Adrenal gland (tissue), 5 donors: ENCODE data around the gene SLC20A1.

Experiments
- POLR2A ChIP-seq, 2 donors: fragments of 450-650 bp; IDR thresholded peaks; one replicate each; pipeline ENCODE4 v1.6.1; 2017; ENCODE audit warnings: antibody characterized with exemption in 2 of 2, mild to moderate bottlenecking in 2 of 2, moderate library complexity in 1 of 2
- TF ChIP-seq, protein P1 (sequence below), 6 experiments: fragments of 450-650 bp in 4 of 6; fragments of 200-600 bp in 2 of 6; sonication (generic) in 1 of 6; IDR thresholded peaks; 1 replicate in 5 of 6; 2 replicates in 1 of 6; pipeline versions ENCODE4 v1.5.1 to v1.8.0; 2016 to 2021; ENCODE audit warnings: antibody characterized with exemption in 6 of 6, mild to moderate bottlenecking in 2 of 6, moderate library complexity in 1 of 6
- donor health status: DM: no; HTN: no; CAD: no.

DNA sequence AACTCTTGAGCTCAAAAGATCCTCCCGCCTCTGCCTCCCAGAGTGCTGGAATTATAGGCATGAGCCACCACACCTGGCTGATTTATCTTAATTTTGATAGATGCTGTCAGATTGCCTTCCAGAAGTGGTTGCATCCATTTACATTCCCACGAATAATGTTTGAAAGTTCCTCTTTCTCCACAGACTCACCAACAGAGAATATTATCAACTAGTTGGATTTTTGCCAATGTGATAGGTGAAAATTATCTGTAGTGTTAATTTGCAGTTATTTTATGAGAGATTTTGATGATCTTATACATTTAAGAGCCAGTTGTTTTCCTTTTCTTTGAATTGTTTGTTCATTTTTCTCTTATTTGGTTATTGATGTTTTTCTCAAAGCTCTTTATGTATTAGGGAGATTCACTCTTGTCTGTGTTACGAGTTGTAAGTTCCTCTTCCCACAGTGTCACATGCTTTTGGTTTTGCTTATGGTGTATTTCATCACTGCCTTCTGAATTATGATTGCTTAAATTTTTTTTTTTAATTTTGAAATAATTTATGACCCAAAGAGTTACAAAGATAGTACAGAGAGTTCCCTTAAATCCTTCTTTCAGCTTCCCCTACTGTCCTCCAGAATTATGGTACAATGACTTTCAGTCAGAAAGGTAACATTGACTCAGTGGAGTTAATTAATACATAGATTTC is 54.4 kb downstream of the SLC20A1 start:
- no peak for TF ChIP-seq POLR2A (IDR thresholded peaks at IDR 0.05)
- TF ChIP-seq, protein P1, sequence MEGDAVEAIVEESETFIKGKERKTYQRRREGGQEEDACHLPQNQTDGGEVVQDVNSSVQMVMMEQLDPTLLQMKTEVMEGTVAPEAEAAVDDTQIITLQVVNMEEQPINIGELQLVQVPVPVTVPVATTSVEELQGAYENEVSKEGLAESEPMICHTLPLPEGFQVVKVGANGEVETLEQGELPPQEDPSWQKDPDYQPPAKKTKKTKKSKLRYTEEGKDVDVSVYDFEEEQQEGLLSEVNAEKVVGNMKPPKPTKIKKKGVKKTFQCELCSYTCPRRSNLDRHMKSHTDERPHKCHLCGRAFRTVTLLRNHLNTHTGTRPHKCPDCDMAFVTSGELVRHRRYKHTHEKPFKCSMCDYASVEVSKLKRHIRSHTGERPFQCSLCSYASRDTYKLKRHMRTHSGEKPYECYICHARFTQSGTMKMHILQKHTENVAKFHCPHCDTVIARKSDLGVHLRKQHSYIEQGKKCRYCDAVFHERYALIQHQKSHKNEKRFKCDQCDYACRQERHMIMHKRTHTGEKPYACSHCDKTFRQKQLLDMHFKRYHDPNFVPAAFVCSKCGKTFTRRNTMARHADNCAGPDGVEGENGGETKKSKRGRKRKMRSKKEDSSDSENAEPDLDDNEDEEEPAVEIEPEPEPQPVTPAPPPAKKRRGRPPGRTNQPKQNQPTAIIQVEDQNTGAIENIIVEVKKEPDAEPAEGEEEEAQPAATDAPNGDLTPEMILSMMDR (IDR thresholded peaks at IDR 0.05) = no peak
